Forelimb muscle (tissue), 1 donor: ENCODE data around the gene RTF2. TPM values are rescaled to one million over a fixed set of nuclear protein-coding genes. Genes with fewer than 3 reads are reported as not detected.

Source experiments
- DNase-seq: peaks from one replicate; pipeline ENCODE4 v3.0.0-alpha.2; 2013; ENCODE audit warnings: low read depth
- polyA plus RNA-seq: library from polyadenylated mRNA; unstranded; fragments of 120-200 nt; gene quantifications from one replicate; pipeline ENCODE4 v1.2.1, GENCODE V29; 2013; ENCODE audit not compliant: insufficient read length

Gene RTF2
- polyA plus RNA-seq, 1 donor = 101 TPM

GRCh38 chr20:56438284-56438683 lies 30.1 kb upstream of the RTF2 start:
- no peak for DNase-seq

DNA sequence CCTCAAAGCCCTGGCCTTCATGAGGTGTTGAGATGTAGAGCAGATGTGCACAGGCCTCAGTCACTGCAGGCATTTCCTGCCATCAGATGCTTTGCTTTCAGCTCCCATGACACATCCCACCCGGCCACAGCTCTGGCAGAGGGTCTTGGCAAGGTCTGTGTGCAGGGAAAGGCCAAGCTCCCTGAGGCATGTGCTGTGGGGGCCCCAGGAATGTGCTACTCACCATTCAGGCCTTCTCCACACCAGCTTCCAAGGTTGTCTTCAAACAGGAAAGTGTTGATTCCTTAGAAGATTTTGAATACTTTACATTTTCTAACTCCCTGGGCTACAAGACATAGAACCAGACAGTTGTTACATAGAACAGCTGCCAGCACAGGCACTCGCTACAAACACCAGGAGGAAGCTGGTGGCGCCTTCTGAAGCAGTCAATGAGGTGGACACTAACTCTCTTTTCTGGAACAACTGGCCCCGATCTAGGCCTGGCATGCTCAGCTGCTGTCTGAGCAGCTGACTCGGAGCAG lies 28.6 kb upstream of the RTF2 start:
- DNase-seq = no peak

DNA sequence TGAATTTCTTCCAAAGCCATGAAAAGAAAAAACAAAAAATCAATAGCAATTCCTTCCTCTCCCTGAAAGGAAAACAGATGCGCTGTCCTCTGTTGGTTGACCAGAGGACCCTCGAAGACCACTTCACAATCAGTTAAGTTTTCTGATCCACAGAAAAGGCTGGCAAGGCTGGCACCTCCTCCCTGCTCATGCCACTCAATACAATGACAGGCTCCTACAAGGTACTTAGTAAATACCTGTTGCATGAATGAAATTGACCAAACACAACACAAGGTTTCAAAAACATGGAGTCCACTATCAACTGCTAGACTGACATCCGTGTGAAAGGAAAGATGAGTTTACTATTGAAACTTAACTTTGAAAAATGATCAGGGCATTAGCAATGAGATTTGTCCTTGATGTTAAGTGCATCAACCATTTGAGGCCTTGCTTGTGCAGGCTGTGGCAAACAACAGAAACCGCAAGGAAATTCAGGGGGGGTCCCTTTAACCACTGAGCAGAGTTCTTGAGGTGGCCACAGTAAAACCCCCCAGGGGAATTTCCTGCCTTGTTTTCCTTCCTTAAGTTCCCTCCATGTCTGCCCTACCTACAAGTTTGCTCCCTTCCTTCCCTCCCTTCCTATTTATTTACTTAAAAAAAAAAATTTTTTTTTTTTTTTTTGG lies 27.9 kb upstream of the RTF2 start:
- no peak for DNase-seq

GRCh38 chr20:56442389-56443365 lies 25.8 kb upstream of the RTF2 start:
- DNase-seq = no peak

GRCh38 chr20:56443654-56444540 lies 24.5 kb upstream of the RTF2 start:
- no peak for DNase-seq

DNA sequence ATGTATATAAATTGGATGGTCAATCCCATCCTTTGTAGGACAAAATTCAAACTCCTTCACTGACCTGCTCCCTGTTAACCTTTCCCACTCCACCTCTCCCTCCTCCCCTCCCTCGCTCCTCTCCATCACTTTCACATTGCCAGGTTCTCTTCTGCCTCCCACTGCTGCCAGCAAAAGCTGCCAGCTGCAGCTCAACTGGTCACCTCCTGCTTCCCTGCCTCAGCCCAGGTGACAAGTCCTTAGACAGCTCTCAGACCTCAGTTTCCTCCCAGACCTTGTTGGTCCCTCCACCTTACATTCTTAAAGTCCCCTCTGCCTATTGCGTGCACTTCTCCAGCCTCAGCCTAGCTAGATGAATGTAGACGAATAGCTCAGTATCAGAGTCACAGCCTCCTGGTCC lies 23.3 kb upstream of the RTF2 start:
- DNase-seq = no peak

DNA sequence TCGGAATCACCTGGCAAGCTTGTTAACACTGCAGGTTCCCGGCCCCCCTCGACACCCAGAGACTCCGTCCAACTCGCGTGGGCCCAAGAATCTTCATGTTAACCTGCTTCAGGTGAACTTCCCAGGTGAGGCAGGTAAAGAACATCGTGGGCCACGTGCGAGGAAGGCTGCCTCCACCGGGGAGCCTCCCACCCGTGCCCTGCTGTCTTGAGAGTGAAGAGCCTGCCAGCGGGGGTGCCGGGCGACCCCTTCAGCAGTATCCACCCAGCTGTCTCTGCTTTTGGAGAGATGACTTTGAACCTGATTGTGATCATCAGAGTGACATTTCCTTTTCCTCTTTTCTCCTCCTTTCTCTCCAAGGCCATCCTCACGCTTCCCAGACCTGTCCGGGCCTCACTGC lies 22.9 kb upstream of the RTF2 start:
- DNase-seq = no peak

GRCh38 chr20:56447227-56447626 lies 21.2 kb upstream of the RTF2 start:
- no peak for DNase-seq

DNA sequence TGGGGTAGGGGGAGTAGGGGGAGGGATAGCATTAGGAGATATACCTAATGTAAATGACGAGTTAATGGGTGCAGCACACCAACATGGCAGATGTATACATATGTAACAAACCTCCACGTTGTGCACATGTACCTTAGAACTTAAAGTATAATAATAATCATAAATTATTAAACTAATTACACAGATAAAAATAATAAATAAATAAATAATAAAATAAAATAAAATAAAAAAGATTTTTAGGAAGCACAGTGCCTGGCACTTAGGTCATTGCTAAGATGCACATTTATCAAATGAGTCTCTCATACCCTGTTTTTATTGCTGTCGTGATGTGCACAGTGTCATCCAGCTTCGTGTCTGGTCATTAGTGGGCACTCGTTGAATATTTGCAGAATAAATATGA lies 19.0 kb upstream of the RTF2 start:
- DNase-seq = no peak

- DNase-seq = no peak
These were observed 17.2 kb upstream of the RTF2 start for GRCh38 chr20:56451056-56451765.

- DNase-seq = no peak
These were observed 15.1 kb upstream of the RTF2 start for GRCh38 chr20:56453352-56453751.

GRCh38 chr20:56454754-56455153 lies 13.7 kb upstream of the RTF2 start:
- DNase-seq = no peak

DNA sequence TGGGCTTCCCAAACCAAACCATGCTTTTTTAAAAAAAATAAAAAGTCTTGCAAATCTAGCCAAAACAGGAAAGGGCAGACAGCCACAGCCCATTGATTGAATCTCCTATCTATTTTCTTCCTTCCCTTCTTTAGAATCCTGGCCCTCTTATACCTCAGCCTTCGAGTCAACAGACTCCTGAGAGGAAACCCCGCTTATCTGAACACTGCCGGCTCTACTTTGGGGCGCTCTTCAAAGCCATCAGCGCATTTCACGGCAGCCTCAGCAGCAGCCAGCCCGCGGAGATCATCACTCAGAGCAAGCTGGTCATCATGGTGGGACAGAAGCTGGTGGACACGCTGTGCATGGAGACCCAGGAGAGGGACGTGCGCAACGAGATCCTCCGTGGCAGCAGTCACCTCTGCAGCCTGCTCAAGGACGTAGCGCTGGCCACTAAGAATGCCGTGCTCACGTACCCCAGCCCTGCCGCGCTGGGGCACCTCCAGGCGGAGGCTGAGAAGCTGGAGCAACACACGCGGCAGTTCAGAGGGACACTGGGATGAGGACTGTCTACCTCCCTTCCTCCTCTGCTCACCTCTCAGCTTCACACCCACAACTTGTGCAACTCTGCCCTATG lies 10.1 kb upstream of the RTF2 start:
- no peak for DNase-seq

DNA sequence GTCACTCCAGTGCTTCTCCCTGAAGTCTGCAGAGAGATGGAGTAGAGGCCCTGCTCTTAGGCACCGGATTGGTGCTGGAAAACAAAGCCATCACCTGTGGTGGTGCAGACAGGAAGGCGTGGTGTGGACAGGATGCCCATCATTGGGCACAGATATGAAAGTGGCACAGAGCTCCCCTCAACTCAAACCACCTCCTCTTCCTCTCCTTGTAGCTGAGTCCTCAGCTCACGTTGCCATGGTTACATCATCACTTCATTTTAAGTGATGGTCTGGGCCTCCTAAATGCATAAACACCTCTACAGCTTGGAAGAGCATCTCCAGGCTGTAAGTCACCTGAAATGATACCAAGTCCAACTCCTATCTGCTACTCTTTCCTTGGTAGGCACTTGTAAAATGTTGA lies 8.0 kb upstream of the RTF2 start:
- DNase-seq = no peak

- no peak for DNase-seq
These were observed 6.9 kb upstream of the RTF2 start for GRCh38 chr20:56461576-56461975.

DNA sequence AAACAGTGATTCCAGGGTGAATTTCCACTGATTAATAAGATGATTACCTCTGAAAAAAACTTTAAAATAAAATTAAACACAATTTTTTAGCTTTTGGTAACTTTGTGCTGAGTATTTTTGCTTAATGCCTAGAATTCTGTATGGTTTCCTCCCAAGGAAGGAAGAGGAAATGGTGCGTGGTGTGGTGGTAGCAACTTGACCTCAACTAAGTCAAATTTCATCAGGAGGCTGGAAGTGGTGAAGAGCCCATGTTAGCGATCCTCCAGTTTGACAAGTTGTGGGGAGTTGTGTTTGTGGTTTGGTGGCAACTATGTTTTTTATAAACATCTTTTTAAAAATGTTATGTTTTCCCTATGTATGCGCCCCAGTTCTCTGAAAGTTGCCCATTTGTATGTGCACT lies 5.0 kb upstream of the RTF2 start:
- no peak for DNase-seq

GRCh38 chr20:56465997-56466396 lies 2.4 kb upstream of the RTF2 start:
- no peak for DNase-seq

GRCh38 chr20:56467968-56468315 lies 485 bp upstream of the RTF2 start:
- no peak for DNase-seq

- DNase-seq = no peak
These were observed 636 bp downstream of the RTF2 start for GRCh38 chr20:56469077-56469449.

DNA sequence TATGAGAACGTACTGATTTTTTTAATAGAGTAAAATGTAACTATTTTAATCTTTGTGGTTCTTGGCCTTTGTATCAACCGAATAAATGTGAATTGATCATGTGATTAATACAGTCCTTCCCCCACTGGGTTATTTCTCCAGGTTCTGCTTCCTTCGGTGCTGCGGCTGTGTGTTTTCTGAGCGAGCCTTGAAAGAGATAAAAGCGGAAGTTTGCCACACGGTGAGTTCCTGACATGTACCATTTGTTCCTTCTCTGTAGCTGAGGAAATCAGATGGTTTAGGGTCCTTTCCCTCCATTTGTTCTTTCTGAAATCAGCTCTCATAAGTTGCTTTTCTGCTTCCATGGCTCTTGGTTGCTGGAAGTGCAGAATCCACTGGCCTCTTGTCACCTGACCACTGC lies 15.5 kb downstream of the RTF2 start:
- DNase-seq = no peak

DNA sequence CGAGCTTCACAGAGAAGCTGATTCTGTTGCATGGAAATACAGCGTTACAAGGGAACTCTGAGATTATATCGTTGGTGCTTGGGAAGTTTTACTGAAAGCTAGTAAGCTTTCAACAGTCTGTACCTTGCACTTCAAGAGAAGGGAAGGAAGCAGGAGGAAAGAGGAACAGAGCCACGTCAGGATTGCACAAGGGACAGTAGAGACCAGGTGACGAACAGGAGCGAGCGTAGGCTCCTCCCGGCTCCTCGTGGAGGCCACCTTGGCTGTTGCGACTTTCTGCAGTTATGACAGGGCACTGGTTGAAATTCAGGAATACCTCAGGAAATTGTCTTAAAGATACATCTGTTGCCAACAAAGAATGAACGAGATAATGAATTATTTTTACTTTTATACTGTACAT lies 18.8 kb downstream of the RTF2 start:
- no peak for DNase-seq
